Measurements from ENCODE around the gene KAZN. TPM values are rescaled to one million over a fixed set of nuclear protein-coding genes. Genes with fewer than 3 reads are reported as not detected.

KAZN gene
- total and polyA plus RNA-seq, 2 of the 8 experiments (the other 6 are each of a cell fraction or from before 2014, with no cell fraction given) = 3.7 to 11.8 TPM

- no peak overlapping the region for H2AFZ ChIP-seq (ENCODE audit: low read length)
- CTCF ChIA-PET (ENCODE audit: partially characterized antibody) = interaction anchor here (1.2 to 3.4 kb wide), 3 partner anchors 10 to 232 kb away, joined by 3 to 12 read pairs (median 7); no protein-coding TSS in a partner anchor
- H3K79me1 ChIP-seq (ENCODE audit: low read depth, low read length) = no peaks in the 10 kb centered on the region; the same call in 1 of the 2 replicates
Observed at GRCh38 chr1:14815175-14815877, 216.8 kb downstream of the KAZN start.

More at GRCh38 chr1:14815175-14815877, 216.8 kb downstream of the KAZN start:
- Histone ChIP-seq H3K4me3 (ENCODE audit: extremely low read depth in 1 of 4, insufficient read depth in 2 of 4, low read depth in 3 of 4, low read length in 4 of 4) (no peak overlapping the region), H3K4me1 (replicated peaks in 1 of 4; ENCODE audit: control insufficient read depth in 3 of 4, insufficient read depth in 4 of 4, low read length in 3 of 4) (peaks cover 0 to 3% (median 0%) of the 10 kb centered on the region in 4 experiments; a peak in 1 of 7 replicates), H2BK12ac (ENCODE audit: low read depth, low read length) (no peak overlapping the region), H4K91ac (replicated peaks; ENCODE audit: insufficient read length, low read length) (no peak overlapping the region), H3K56ac (replicated peaks; ENCODE audit: insufficient read length, low read depth, low read length) (no peak overlapping the region), H2BK120ac (replicated peaks; ENCODE audit: low read depth, low read length) (no peak overlapping the region), H2BK15ac (ENCODE audit: low read length) (no peak overlapping the region), H3K27ac (ENCODE audit: low read depth, low read length) (no peak overlapping the region), H3K4ac (replicated peaks; ENCODE audit: insufficient read length, low read depth, low read length) (no peak overlapping the region), H3K18ac (ENCODE audit: extremely low read depth, low read length) (no peak overlapping the region), H3K9ac (replicated peaks in 1 of 4; ENCODE audit: extremely low read depth in 1 of 4, low read depth in 3 of 4, low read length in 3 of 4) (no peak overlapping the region), H4K8ac (ENCODE audit: extremely low read depth, insufficient read depth, low read length) (no peak overlapping the region), H3K27me3 (replicated peaks in 1 of 4; ENCODE audit: control insufficient read depth in 3 of 4, extremely low read depth in 1 of 4, insufficient read depth in 3 of 4, low read length in 3 of 4) (no peaks in the 10 kb centered on the region; a peak in 1 of 7 replicates), H3K36me3 (ENCODE audit: control insufficient read depth in 2 of 4, insufficient read depth in 4 of 4, low read length in 3 of 4) (no peaks in the 10 kb centered on the region), H3K9me3 (ENCODE audit: insufficient read depth in 2 of 2, low read depth in 1 of 2, low read length in 1 of 2) (no peaks in the 10 kb centered on the region), H3K14ac (ENCODE audit: insufficient read length) (no peak overlapping the region), H2BK5ac (ENCODE audit: low read depth, low read length) (no peak overlapping the region), H4K20me1 (replicated peaks in 1 of 2; ENCODE audit: control insufficient read depth in 1 of 2, insufficient read depth in 2 of 2, low read length in 2 of 2) (no peaks in the 10 kb centered on the region), H2AK5ac (ENCODE audit: low read depth, low read length) (no peak overlapping the region), H3K23ac (ENCODE audit: insufficient read length) (no peak overlapping the region), H2BK20ac (ENCODE audit: low read length) (no peak overlapping the region), H3K79me2 (ENCODE audit: control insufficient read depth in 1 of 2, insufficient read depth in 2 of 2, low read length in 2 of 2) (no peaks in the 10 kb centered on the region), H3K23me2 (ENCODE audit: low read depth, low read length) (no peaks in the 10 kb centered on the region), H4K5ac (ENCODE audit: insufficient read length, low read depth, low read length) (no peak overlapping the region), H3K4me2 (ENCODE audit: insufficient read depth in 1 of 2, low read depth in 2 of 2, low read length in 2 of 2) (no peak overlapping the region)
- TF ChIP-seq HDAC2 (IDR thresholded peaks at IDR 0.05; ENCODE audit: borderline replicate concordance in 1 of 2, low read depth in 2 of 2, low read length in 2 of 2) = no peak
- TF ChIP-seq CBX8 (IDR thresholded peaks at IDR 0.05; ENCODE audit: borderline replicate concordance, low read depth, low read length) = no peak
- DNase-seq (ENCODE audit: low read depth in 1 of 2, low spot score in 2 of 2) (no peak), FAIRE-seq (no peak)
- WGBS, 2 experiments (ENCODE audit: extremely low coverage in 1 of 2, insufficient coverage in 1 of 2, insufficient read length in 1 of 2, insufficient replicate concordance in 2 of 2, low coverage in 1 of 2, low lambda C conversion rate in 2 of 2, missing lambda C conversion rate in 1 of 2) = 81% methylated on average over 7 of the region's 7 CpGs; no CpG with 5 or more reads in 1 of the 2 experiments
- POLR2A ChIA-PET (ENCODE audit: partially characterized antibody) = no interaction called here
